Fibroblast of lung (primary cell): ENCODE measurements around the gene SIGLEC10. TPM values are rescaled to one million over a fixed set of nuclear protein-coding genes. Genes with fewer than 3 reads are reported as not detected.

Experiments used
- DNase-seq, 2 donors: peaks; one replicate each; pipeline versions ENCODE4 v3.0.0 to v3.0.0-alpha.2; 2010; ENCODE audit warnings: low read depth in 2 of 2
- H2AFZ ChIP-seq: 2 replicates; pipeline ENCODE4 v1.5.1; 2012; ENCODE audit warnings: low read length, control low read depth, inconsistent platforms
- H3K27ac ChIP-seq: 2 replicates; pipeline ENCODE4 v1.5.1; 2011; ENCODE audit warnings: low read length, control low read depth; ENCODE audit not compliant: insufficient read depth
- H3K27me3 ChIP-seq: 2 replicates; pipeline ENCODE4 v1.5.1; 2011; ENCODE audit warnings: mild to moderate bottlenecking, low read length; ENCODE audit not compliant: control insufficient read depth, insufficient read depth
- H3K36me3 ChIP-seq: 2 replicates; pipeline ENCODE4 v1.5.1; 2011; ENCODE audit warnings: low read length; ENCODE audit not compliant: control insufficient read depth, insufficient read depth
- H3K4me1 ChIP-seq: 2 replicates; pipeline ENCODE4 v1.5.1; 2011; ENCODE audit warnings: low read length; ENCODE audit not compliant: control insufficient read depth, insufficient read depth; ENCODE audit errors: extremely low read depth
- H3K4me2 ChIP-seq: 2 replicates; pipeline ENCODE4 v1.5.1; 2011; ENCODE audit warnings: low read length, control low read depth; ENCODE audit not compliant: insufficient read depth; ENCODE audit errors: extremely low read depth
- H3K4me3 ChIP-seq, 4 experiments: fragments of 200-600 bp in 1 of 4; sonication (generic) in 1 of 4; replicated peaks in 1 of 4; 2 replicates each; pipeline ENCODE4 v1.5.1; 2011 to 2016; ENCODE audit warnings: low read length in 4 of 4, low read depth in 3 of 4, mild to moderate bottlenecking in 3 of 4, control low read depth in 2 of 4, inconsistent platforms in 1 of 4, mixed read lengths in 1 of 4; ENCODE audit not compliant: insufficient read depth in 1 of 4; ENCODE audit errors: control extremely low read depth in 1 of 4
- H3K79me2 ChIP-seq: 2 replicates; pipeline ENCODE4 v1.5.1; 2012; ENCODE audit warnings: mild to moderate bottlenecking, low read length, inconsistent platforms; ENCODE audit not compliant: control insufficient read depth, insufficient read depth
- H3K9ac ChIP-seq: 2 replicates; pipeline ENCODE4 v1.5.1; 2011; ENCODE audit warnings: mild to moderate bottlenecking, low read length, control low read depth; ENCODE audit not compliant: insufficient read depth
- H3K9me3 ChIP-seq: 2 replicates; pipeline ENCODE4 v1.5.1; 2012; ENCODE audit warnings: low read depth, low read length; ENCODE audit not compliant: control insufficient read depth, insufficient read depth
- H4K20me1 ChIP-seq: 2 replicates; pipeline ENCODE4 v1.5.1; 2011; ENCODE audit warnings: low read length; ENCODE audit not compliant: control insufficient read depth, insufficient read depth; ENCODE audit errors: extremely low read depth
- CTCF ChIP-seq, 2 donors: IDR thresholded peaks in 1 of 2; conservative IDR thresholded peaks in 1 of 2; 1 replicate in 1 of 2; 2 replicates in 1 of 2; pipeline ENCODE4 v1.5.1; 2011 to 2012; ENCODE audit warnings: low read length in 2 of 2, control low read depth in 1 of 2, inconsistent platforms in 1 of 2, low read depth in 1 of 2, mild to moderate bottlenecking in 1 of 2
- EZH2 ChIP-seq: IDR thresholded peaks from 2 replicates; pipeline ENCODE4 v1.5.1; 2012; ENCODE audit warnings: low read length, control low read depth, mild to moderate bottlenecking; ENCODE audit errors: missing control alignments
- polyA plus RNA-seq, 2 donors: library from polyadenylated mRNA; depleted of rRNA in 1 of 2; stranded (reverse) in 1 of 2; unstranded in 1 of 2; fragments of >200 nt; gene quantifications; 2 replicates each; pipeline ENCODE4 v1.2.1, GENCODE V29; 2011 to 2012; ENCODE audit warnings: missing spikeins in 1 of 2
- total RNA-seq: library from RNA; depleted of rRNA; stranded (reverse); fragments of >200 nt; gene quantifications from 2 replicates; pipeline ENCODE4 v1.2.1, GENCODE V29; 2014

SIGLEC10 gene
- total and polyA plus RNA-seq, 2 donors (not counting 1 experiment from before 2014, with no cell fraction given), result not detected

DNA sequence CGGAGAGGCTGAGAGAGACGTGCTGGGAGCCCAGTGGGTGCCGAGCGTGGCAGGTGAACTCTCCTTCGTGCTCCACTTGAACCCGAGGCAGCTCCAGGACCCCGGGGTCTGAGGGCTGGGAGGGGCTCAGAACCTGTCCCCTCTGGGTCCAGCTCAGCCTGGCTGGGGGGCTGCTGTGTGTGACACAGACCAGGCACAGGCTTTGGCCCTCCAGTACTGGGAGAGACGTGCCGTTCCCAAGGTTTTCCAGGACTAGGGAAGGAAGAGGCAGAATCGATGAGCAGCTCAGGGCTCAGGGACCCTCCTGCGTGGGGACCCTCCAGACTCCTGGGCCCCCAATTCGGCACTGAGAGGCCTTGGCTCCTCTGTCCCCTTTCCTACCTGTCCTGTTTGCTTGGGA is 2.3 kb downstream of the SIGLEC10 start:
- H4K20me1 ChIP-seq, result no peaks in the 10 kb centered on the region
- H3K27ac ChIP-seq, result no peak overlapping the region
- H3K36me3 ChIP-seq, result no peaks in the 10 kb centered on the region
- H3K4me3 ChIP-seq, result no peak overlapping the region
- H3K4me2 ChIP-seq, result no peak overlapping the region
- no peaks in the 10 kb centered on the region for H3K9me3 ChIP-seq
- H3K27me3 ChIP-seq, result no peaks in the 10 kb centered on the region
- no peak for DNase-seq
- no peak for TF ChIP-seq EZH2
- no peaks in the 10 kb centered on the region for H3K4me1 ChIP-seq
- no peak overlapping the region for H3K9ac ChIP-seq
- no peak overlapping the region for H2AFZ ChIP-seq
- H3K79me2 ChIP-seq, result no peaks in the 10 kb centered on the region

GRCh38 chr19:51410950-51411748 is 6.3 kb downstream of the SIGLEC10 start:
- Histone ChIP-seq H3K79me2 (no peaks in the 10 kb centered on the region), H3K4me3 (no peak overlapping the region), H3K27me3 (no peaks in the 10 kb centered on the region), H3K9me3 (no peaks in the 10 kb centered on the region), H3K36me3 (no peaks in the 10 kb centered on the region), H2AFZ (no peak overlapping the region), H3K4me1 (no peaks in the 10 kb centered on the region), H3K9ac (no peak overlapping the region), H3K27ac (no peak overlapping the region), H3K4me2 (no peak overlapping the region), H4K20me1 (no peaks in the 10 kb centered on the region)
- TF ChIP-seq CTCF (conservative IDR thresholded peaks at IDR 0.05 in 1 of 2, IDR thresholded peaks at IDR 0.05 in 1 of 2; ENCODE audit: low read depth in 1 of 2, low read length in 2 of 2), result no peak
- no peak for TF ChIP-seq EZH2
- DNase-seq, result no peak

- Histone ChIP-seq H3K9ac (no peak overlapping the region), H3K79me2 (no peaks in the 10 kb centered on the region), H3K4me1 (no peaks in the 10 kb centered on the region), H3K4me2 (no peak overlapping the region), H3K36me3 (no peaks in the 10 kb centered on the region), H3K4me3 (no peak overlapping the region), H3K27me3 (no peaks in the 10 kb centered on the region), H3K27ac (no peak overlapping the region), H2AFZ (no peak overlapping the region), H4K20me1 (no peaks in the 10 kb centered on the region), H3K9me3 (no peaks in the 10 kb centered on the region)
- TF ChIP-seq EZH2 (no peak), CTCF (conservative IDR thresholded peaks at IDR 0.05 in 1 of 2, IDR thresholded peaks at IDR 0.05 in 1 of 2; ENCODE audit: low read depth in 1 of 2, low read length in 2 of 2) (peak; percentile 38 to 60)
- DNase-seq, result peak in 1 of 2 donors; percentile 39
These were observed 9.8 kb downstream of the SIGLEC10 start for GRCh38 chr19:51407511-51408131.
